Measurements from ENCODE around the gene ISCA2.
"Not testable (repeated sequence)": the region's sequence is repeated elsewhere in the genome, so short reads cannot be mapped to it uniquely, and the experiment has no call there.

- TF ChIP-seq CTCF (IDR thresholded peaks at IDR 0.05; ENCODE audit: insufficient read depth, low read depth, low read length); EZH2 (IDR thresholded peaks at IDR 0.05; ENCODE audit: insufficient read depth, low read length): not testable (repeated sequence)
Observed at GRCh38 chr14:74454397-74454796, 39.2 kb upstream of the ISCA2 start.

Data from astrocyte (in vitro differentiated cells and primary cell).